Activated CD4-positive, alpha-beta T cell treated with anti-CD3 and anti-CD28 coated beads for 36 hours (primary cell): ENCODE results near the gene REC114. TPM values are rescaled to one million over a fixed set of nuclear protein-coding genes. Genes with fewer than 3 reads are reported as not detected.
"Not testable (repeated sequence)": the region's sequence is repeated elsewhere in the genome, so short reads cannot be mapped to it uniquely, and the experiment has no call there.

Source experiments
- ATAC-seq: fragments of 200-7000 bp; cut with Tn5 transposase; one replicate; pipeline ENCODE4 v1.10.0; 2021; ENCODE audit warnings: mild to moderate bottlenecking, moderate library complexity
- CTCF ChIA-PET: fragments of 350-600 bp; sonication (Branson Sonifier 250); formaldehyde crosslinking; loops from one replicate; lab custom pipeline; 2021; ENCODE audit warnings: antibody characterized with exemption; lab: Charles Lee
- POLR2A ChIA-PET: fragments of 350-600 bp; sonication (Branson Sonifier 250); formaldehyde crosslinking; loops from one replicate; lab custom pipeline; 2021; ENCODE audit warnings: antibody characterized with exemption, inconsistent platforms; lab: Charles Lee
- DNase-seq: peaks from one replicate; pipeline ENCODE4 v3.0.0-alpha.2; 2020
- H3K27ac Mint-ChIP-seq: one replicate; pipeline ENCODE4 v1.8.0; 2021; ENCODE audit warnings: mixed read lengths
- H3K27me3 Mint-ChIP-seq: one replicate; pipeline ENCODE4 v1.8.0; 2021; ENCODE audit warnings: mixed read lengths
- H3K36me3 Mint-ChIP-seq: one replicate; pipeline ENCODE4 v1.8.0; 2021; ENCODE audit warnings: low read depth, mixed read lengths
- H3K4me1 Mint-ChIP-seq: one replicate; pipeline ENCODE4 v1.8.0; 2021; ENCODE audit warnings: mixed read lengths
- H3K4me3 Mint-ChIP-seq: one replicate; pipeline ENCODE4 v1.8.0; 2021; ENCODE audit warnings: mild to moderate bottlenecking, moderate library complexity, mixed read lengths
- H3K9me3 Mint-ChIP-seq: one replicate; pipeline ENCODE4 v1.8.0; 2021; ENCODE audit warnings: low read depth, mixed read lengths
- intact Hi-C, 2 experiments: fragments of 100-400 bp; cut with DNase I in 1 of 2; cut with micrococcal nuclease in 1 of 2; formaldehyde crosslinking; loops; one replicate each; pipeline versions ENCODE4 v1.14.2 to v1.15.1; 2022 to 2024; cut with DNase I, micrococcal nuclease
- total RNA-seq, 2 experiments: library from RNA; stranded (reverse); gene quantifications; one replicate each; pipeline ENCODE4 v1.2.3, GENCODE V29; 2021

Gene REC114
- total RNA-seq, 2 experiments from 2014 or later, result not detected

DNA sequence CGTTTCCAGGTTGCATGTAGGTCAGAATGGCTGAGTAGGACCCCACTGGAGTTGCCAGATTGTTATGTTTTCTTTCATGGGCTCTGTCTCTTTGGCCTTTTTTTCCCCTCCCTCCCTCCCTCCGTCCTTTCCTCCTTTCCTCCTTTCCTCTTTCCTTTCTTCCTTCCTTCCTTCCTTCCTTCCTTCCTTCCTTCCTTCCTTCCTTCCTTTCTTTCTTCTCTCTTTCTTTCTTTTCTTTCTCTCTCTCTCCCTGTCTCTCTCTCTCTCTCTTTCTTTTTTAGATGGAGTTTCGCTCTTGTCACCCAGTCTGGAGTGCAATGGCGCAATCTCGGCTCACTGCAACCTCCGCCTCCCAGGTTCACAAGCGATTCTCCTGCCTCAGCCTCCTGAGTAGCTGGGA is 11.6 kb upstream of the REC114 start:
- CTCF ChIA-PET, H3K27ac Mint-ChIP-seq, intact Hi-C loops, DNase-seq, POLR2A ChIA-PET, H3K4me1 Mint-ChIP-seq, H3K36me3 Mint-ChIP-seq, H3K9me3 Mint-ChIP-seq, H3K4me3 Mint-ChIP-seq, ATAC-seq: not testable (repeated sequence)
- peaks cover 31% of the 10 kb centered on the region for H3K27me3 Mint-ChIP-seq

DNA sequence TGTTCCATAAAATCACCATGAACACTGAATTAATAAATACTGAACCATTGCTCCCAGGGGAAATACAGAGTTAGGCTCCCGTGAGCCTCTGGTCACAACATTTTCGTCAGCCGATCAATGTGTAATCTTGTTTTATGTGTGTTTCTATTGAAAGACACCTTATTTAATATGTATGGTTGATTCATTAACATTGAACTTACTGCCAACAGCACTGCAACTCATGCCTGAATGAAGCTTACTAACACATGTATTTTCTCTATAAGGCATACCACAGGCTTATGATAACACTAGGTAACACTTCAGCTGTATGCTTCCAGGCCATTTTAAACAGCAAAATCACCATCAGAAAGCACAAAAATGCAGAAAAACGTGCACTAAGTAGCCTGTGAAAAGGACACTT is 9.1 kb upstream of the REC114 start:
- intact Hi-C loops, result loop anchor here in 1 of 2 experiments (2.0 kb wide), 1 partner anchor 69 kb away; no protein-coding TSS in a partner anchor
- DNase-seq, result no peak
- ATAC-seq, result no peak
- CTCF ChIA-PET, result no interaction called here
- Mint-ChIP-seq H3K9me3 (no peaks in the 10 kb centered on the region), H3K27ac (no peak overlapping the region), H3K4me1 (no peaks in the 10 kb centered on the region), H3K36me3 (no peaks in the 10 kb centered on the region), H3K4me3 (no peak overlapping the region), H3K27me3 (peaks cover 24% of the 10 kb centered on the region)
- POLR2A ChIA-PET, result no interaction called here

DNA sequence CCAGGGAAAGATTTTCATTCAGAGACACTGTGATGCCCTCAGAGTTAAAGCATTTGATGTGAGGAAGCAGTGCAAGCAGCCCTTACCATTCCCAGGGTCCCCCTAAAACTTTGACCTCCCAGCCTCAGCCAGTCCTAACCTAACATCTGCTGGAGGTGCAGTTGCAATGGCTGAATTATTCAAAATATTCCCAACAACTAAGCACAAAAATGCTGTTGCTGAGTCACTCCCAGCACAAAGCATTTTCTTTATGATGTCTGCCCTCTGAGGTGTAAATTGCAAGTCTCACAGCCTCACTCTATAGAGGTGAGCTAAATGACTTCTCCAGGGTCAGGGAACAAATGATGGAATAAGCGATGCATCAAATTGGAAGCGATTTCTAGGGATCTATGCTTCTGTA is 6.4 kb upstream of the REC114 start:
- DNase-seq (no peak), ATAC-seq (no peak)
- POLR2A ChIA-PET, result no interaction called here
- Mint-ChIP-seq H3K36me3 (no peaks in the 10 kb centered on the region), H3K27me3 (peaks cover 27% of the 10 kb centered on the region), H3K4me3 (no peak overlapping the region), H3K9me3 (no peaks in the 10 kb centered on the region), H3K27ac (no peak overlapping the region), H3K4me1 (no peaks in the 10 kb centered on the region)
- intact Hi-C loops, result no loop called here
- CTCF ChIA-PET, result no interaction called here

DNA sequence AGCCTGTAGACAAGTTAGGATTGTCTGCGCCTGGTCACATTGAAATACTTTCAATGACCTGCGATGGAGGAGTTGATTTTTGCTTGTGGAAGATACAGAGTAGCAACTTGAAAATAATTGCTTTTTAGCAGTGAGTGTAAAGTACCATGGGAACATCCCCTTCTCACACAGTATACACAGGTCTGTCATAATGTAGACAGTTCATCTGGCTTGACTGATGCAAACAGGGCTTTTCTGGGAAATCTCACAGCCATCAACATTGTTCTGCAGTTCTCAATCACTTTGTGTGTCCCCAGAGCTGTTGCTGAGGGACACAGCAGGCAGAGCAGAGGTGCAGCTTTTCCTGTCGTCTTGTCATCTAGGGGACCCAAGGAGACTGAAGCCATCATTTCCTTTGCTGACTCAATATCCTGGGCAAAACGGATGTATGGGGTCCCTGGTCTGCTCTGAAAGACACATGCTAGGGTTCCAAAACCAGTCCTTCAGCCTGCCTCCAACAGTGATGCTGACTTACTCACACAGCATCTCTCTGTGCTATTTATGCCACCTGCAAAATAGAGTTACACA is 5.3 kb upstream of the REC114 start:
- ChIA-PET CTCF (no interaction called here), POLR2A (no interaction called here)
- H3K36me3 Mint-ChIP-seq, result no peaks in the 10 kb centered on the region
- no peak for ATAC-seq
- intact Hi-C loops, result no loop called here
- no peak overlapping the region for H3K4me3 Mint-ChIP-seq
- no peaks in the 10 kb centered on the region for H3K9me3 Mint-ChIP-seq
- DNase-seq, result no peak
- no peaks in the 10 kb centered on the region for H3K4me1 Mint-ChIP-seq
- peaks cover 27% of the 10 kb centered on the region for H3K27me3 Mint-ChIP-seq
- no peak overlapping the region for H3K27ac Mint-ChIP-seq

DNA sequence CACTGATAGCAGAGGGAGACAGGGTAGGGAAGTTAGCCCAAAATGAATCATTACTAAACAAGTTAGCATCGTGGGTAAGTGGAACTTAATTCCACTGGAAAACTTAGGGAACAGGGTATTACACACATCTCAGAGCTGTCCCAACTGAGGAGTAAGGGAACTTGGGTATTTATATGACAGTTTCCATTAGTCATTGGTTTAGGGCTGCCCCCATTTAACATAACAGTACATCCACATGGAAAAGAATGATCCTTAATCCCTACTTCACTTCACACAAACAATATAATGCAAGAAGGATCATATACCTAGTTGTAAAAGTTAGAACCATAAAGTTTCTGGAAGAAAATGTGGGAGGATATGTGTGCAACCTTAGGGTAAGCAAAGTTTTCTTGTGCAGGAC is 4.3 kb upstream of the REC114 start:
- no peak for DNase-seq
- Mint-ChIP-seq H3K27ac (no peak overlapping the region), H3K27me3 (peaks cover 24% of the 10 kb centered on the region), H3K36me3 (no peaks in the 10 kb centered on the region), H3K9me3 (no peaks in the 10 kb centered on the region), H3K4me1 (no peaks in the 10 kb centered on the region), H3K4me3 (no peak overlapping the region)
- POLR2A ChIA-PET, result no interaction called here
- CTCF ChIA-PET, result no interaction called here
- intact Hi-C loops, result no loop called here
- ATAC-seq, result no peak

DNA sequence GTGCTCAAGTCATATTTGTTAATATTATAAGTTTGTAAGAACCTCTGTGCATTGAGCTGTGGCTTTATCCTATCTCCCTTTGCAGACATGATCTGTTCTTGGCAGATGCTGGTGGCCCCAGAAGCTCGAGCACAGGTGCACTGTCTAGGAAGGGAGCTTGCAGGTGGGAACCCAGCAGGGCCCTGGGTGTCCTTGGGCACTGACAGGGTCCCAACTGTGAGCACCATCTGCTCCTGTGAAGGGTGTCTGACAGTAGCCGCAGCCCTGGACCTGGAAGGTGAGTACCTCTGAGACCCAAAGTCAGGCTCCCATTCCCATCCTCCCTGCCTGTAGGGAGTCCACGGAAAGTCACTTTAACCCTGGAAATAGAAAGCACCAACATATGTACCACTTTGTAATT is 2.4 kb upstream of the REC114 start:
- CTCF ChIA-PET, result no interaction called here
- no peaks in the 10 kb centered on the region for H3K4me1 Mint-ChIP-seq
- intact Hi-C loops, result no loop called here
- peaks cover 15% of the 10 kb centered on the region for H3K27me3 Mint-ChIP-seq
- H3K4me3 Mint-ChIP-seq, result no peak overlapping the region
- DNase-seq (no peak), ATAC-seq (no peak)
- no peak overlapping the region for H3K27ac Mint-ChIP-seq
- no peaks in the 10 kb centered on the region for H3K36me3 Mint-ChIP-seq
- H3K9me3 Mint-ChIP-seq, result no peaks in the 10 kb centered on the region
- POLR2A ChIA-PET, result no interaction called here

DNA sequence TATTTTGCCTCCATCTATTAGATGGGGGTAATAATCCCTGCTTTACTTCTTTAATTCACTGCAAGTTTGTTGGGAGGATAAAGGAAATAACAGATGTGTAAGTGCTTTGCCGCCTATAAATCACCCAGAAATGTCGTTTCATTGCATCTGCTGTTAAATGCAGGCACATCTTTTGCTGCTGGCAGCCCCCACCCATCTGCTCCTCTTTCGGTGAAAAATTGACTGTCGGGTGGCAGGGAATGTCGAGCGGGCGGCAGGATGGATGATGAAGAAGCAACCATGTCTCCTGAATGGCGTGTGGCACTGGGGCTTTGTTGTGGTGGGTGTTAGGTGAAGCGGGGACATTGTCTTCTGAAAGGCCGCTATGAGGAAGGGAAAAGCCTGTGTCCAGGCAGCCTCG is 543 bp upstream of the REC114 start:
- Mint-ChIP-seq H3K4me3 (no peak overlapping the region), H3K9me3 (no peaks in the 10 kb centered on the region), H3K36me3 (no peaks in the 10 kb centered on the region), H3K27ac (no peak overlapping the region), H3K4me1 (no peaks in the 10 kb centered on the region), H3K27me3 (peaks cover 16% of the 10 kb centered on the region)
- intact Hi-C loops, result no loop called here
- ChIA-PET POLR2A (no interaction called here), CTCF (no interaction called here)
- DNase-seq (no peak), ATAC-seq (no peak)

DNA sequence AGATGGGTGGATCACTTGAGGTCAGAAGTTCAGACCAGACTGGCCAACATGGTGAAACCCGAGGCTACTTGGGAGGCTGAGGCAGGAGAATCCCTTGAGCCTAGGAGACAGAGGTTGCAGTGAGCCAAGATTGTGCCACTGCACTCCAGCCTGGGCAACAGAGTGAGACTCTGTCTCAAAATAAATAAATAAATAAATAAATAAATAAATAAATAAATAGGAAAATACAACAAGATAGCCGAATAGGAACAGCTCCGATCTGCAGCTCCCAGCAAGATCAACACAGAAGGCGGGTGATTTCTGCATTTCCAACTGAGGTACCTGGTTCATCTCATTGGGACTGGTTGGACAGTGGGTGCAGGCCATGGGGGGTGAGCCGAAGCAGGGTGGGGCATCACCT is 4.5 kb downstream of the REC114 start:
- H3K27ac Mint-ChIP-seq, CTCF ChIA-PET, DNase-seq, H3K36me3 Mint-ChIP-seq, H3K9me3 Mint-ChIP-seq, POLR2A ChIA-PET, intact Hi-C loops, H3K4me3 Mint-ChIP-seq, ATAC-seq: not testable (repeated sequence)
- Mint-ChIP-seq H3K27me3 (peaks cover 10% of the 10 kb centered on the region), H3K4me1 (peaks cover 10% of the 10 kb centered on the region)

DNA sequence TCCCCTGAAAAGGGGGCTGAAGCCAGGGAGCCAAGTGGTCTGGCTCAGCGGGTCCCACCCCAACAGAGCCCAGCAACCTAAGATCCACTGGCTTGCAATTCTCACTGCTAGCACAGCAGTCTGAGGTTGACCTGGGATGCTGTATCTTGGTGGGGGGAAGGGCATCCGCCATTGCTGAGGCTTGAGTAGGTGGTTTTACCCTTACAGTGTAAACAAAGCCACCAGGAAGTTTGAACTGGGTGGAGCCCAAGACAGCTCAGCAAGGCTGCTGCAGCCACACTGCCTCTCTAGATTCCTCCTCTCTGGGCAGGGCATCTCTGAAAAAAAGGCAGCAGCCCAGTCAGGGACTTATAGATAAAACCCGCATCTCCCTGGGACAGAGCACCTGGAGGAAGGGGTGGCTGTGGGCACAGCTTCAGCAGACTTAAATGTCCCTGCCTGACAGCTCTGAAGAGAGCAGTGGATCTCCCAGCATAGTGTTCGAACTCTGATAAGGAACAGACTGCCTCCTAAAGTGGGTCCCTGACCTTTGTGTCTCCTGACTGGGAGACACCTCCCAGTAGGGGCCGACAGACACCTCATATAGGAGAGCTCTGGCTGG is 5.3 kb downstream of the REC114 start:
- H3K4me3 Mint-ChIP-seq, POLR2A ChIA-PET, H3K36me3 Mint-ChIP-seq: not testable (repeated sequence)

DNA sequence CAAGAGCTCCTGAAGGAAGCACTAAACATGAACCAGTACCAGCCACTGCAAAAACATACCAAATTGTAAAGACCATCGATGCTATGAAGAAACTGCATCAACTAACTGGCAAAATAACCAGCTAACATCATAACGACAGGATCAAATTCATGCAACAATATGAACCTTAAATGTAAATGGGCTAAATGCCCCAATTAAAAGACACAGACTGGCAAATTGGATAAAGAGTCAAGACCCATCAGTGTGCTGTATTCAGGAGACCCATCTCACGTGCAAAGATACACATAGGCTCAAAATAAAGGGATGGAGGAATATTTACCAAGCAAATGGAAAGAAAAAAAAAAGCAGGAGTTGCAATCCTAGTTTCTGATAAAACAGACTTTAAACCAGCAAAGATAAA is 7.0 kb downstream of the REC114 start:
- Mint-ChIP-seq H3K27me3 (peaks cover 10% of the 10 kb centered on the region), H3K4me1 (peaks cover 10% of the 10 kb centered on the region)
- H3K4me3 Mint-ChIP-seq, H3K27ac Mint-ChIP-seq, ATAC-seq, CTCF ChIA-PET, intact Hi-C loops, H3K36me3 Mint-ChIP-seq, DNase-seq, H3K9me3 Mint-ChIP-seq, POLR2A ChIA-PET: not testable (repeated sequence)

More for the DNA sequence above, 5.3 kb downstream of the REC114 start:
- H3K9me3 Mint-ChIP-seq, ATAC-seq, intact Hi-C loops, CTCF ChIA-PET, H3K27ac Mint-ChIP-seq: not testable (repeated sequence)
- H3K4me1 Mint-ChIP-seq, result peaks cover 10% of the 10 kb centered on the region
- DNase-seq, result peak; percentile 23
- peaks cover 12% of the 10 kb centered on the region for H3K27me3 Mint-ChIP-seq

DNA sequence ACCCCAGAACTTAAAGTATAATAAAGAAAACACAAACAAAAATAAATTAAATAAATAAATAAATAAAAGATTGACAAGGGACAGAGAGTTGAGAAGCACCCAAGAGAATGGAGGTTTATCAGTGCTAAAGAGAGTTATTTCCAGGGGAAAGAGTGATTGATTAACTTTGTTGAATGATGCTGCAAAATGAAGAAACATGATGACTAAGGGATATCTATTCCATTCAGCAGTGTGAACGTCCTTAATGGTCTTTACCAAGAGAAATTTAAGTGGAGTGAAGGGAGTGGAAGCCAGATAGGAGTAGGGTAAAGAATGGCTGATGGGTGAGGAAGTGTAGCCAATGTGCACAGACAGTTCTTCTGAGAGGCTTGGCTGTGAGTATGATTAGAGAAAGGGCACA is 11.1 kb downstream of the REC114 start:
- DNase-seq, result no peak
- Mint-ChIP-seq H3K9me3 (peaks cover 8% of the 10 kb centered on the region), H3K27ac (no peak overlapping the region), H3K27me3 (peaks cover 10% of the 10 kb centered on the region), H3K4me3 (no peak overlapping the region), H3K36me3 (no peaks in the 10 kb centered on the region), H3K4me1 (no peaks in the 10 kb centered on the region)
- ChIA-PET CTCF (no interaction called here), POLR2A (no interaction called here)
- intact Hi-C loops, result no loop called here
- no peak for ATAC-seq

DNA sequence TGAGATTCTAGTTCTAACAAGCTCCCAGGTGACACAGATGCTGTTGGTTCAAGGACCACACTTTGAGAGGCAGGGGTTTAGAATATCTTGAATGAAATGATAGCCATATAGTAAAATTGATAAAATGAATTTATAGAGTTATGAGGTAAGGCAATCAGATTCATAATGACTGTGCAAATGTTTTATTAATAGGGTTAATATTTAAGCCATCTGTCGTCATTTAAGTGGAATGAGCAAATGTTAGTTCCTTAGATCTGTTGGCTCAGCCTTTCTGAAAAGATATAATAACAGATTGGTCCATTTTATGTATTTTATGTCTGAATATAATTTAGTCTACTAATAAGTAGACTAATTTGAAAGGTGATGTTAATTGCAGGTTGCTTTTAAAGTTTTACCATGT is 12.9 kb downstream of the REC114 start:
- no peak for ATAC-seq
- Mint-ChIP-seq H3K4me1 (no peaks in the 10 kb centered on the region), H3K27me3 (peaks cover 10% of the 10 kb centered on the region), H3K27ac (no peak overlapping the region), H3K36me3 (no peaks in the 10 kb centered on the region), H3K9me3 (peaks cover 6% of the 10 kb centered on the region), H3K4me3 (no peak overlapping the region)
- intact Hi-C loops, result no loop called here
- CTCF ChIA-PET, result no interaction called here
- no peak for DNase-seq
- POLR2A ChIA-PET, result no interaction called here
